ENCODE measurements around the gene NIF3L1.

DNA sequence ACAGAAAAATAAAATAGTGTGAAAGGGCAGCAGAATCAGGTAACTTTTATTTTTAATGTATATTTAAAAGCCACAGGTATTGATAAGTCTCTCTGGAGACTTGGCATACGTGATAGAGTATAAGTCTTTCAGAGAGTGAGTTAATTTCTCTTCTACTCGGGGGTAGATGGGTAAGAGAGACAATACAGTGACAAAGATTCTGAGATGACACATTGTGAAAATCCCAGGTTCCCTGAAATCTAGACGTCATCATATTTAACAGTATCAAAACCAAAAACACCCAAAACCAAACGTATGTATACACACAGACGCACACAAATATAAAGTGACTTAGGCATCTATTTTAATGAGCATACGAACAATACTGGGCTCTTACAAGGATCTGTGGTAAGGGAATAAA, 33.3 kb downstream of the NIF3L1 start:
- TF ChIP-seq, protein P1, sequence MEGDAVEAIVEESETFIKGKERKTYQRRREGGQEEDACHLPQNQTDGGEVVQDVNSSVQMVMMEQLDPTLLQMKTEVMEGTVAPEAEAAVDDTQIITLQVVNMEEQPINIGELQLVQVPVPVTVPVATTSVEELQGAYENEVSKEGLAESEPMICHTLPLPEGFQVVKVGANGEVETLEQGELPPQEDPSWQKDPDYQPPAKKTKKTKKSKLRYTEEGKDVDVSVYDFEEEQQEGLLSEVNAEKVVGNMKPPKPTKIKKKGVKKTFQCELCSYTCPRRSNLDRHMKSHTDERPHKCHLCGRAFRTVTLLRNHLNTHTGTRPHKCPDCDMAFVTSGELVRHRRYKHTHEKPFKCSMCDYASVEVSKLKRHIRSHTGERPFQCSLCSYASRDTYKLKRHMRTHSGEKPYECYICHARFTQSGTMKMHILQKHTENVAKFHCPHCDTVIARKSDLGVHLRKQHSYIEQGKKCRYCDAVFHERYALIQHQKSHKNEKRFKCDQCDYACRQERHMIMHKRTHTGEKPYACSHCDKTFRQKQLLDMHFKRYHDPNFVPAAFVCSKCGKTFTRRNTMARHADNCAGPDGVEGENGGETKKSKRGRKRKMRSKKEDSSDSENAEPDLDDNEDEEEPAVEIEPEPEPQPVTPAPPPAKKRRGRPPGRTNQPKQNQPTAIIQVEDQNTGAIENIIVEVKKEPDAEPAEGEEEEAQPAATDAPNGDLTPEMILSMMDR (IDR thresholded peaks at IDR 0.05) = no peak
- TF ChIP-seq EZH2 (IDR thresholded peaks at IDR 0.05) = no peak
- TF ChIP-seq EZH2phosphoT487 (IDR thresholded peaks at IDR 0.05) = no peak
